Measurements from ENCODE around the gene PCNT. TPM values are rescaled to one million over a fixed set of nuclear protein-coding genes. Genes with fewer than 3 reads are reported as not detected.

Gene PCNT
- polyA plus RNA-seq, 1 donor, result 68.3 TPM

GRCh38 chr21:46489800-46490199 is 165.8 kb downstream of the PCNT start:
- no peak for DNase-seq

GRCh38 chr21:46491553-46491952 is 167.6 kb downstream of the PCNT start:
- DNase-seq, result no peak

GRCh38 chr21:46492851-46493250 is 168.9 kb downstream of the PCNT start:
- DNase-seq, result no peak

GRCh38 chr21:46493828-46494227 is 169.9 kb downstream of the PCNT start:
- DNase-seq, result no peak

Other genes starting within 250 kb of the PCNT start
- gene COL6A2, start 226.0 kb upstream of the PCNT start, polyA plus RNA-seq (ENCODE audit: insufficient read length), result 584 TPM
- gene FTCD, start 168.6 kb upstream of the PCNT start, polyA plus RNA-seq (ENCODE audit: insufficient read length), result 1.1 TPM
- gene SPATC1L, start 139.7 kb upstream of the PCNT start, polyA plus RNA-seq (ENCODE audit: insufficient read length), result 8.2 TPM
- gene LSS, start 95.4 kb upstream of the PCNT start, polyA plus RNA-seq (ENCODE audit: insufficient read length), result 38.6 TPM
- 64.0 TPM for gene MCM3AP, start 38.5 kb upstream of the PCNT start, polyA plus RNA-seq (ENCODE audit: insufficient read length)
- gene YBEY, start 37.8 kb upstream of the PCNT start, polyA plus RNA-seq (ENCODE audit: insufficient read length), result 13.3 TPM
- gene C21orf58, start 286 bp upstream of the PCNT start, polyA plus RNA-seq (ENCODE audit: insufficient read length), result 8.5 TPM
- 30.7 TPM for gene DIP2A, start 134.7 kb downstream of the PCNT start, polyA plus RNA-seq (ENCODE audit: insufficient read length)